ENCODE data around the gene NID1. TPM values are rescaled to one million over a fixed set of nuclear protein-coding genes. Genes with fewer than 3 reads are reported as not detected.
"Not testable (repeated sequence)": the region's sequence is repeated elsewhere in the genome, so short reads cannot be mapped to it uniquely, and the experiment has no call there.

NID1 gene
- total RNA-seq, 1 donor: 68.1 TPM

GRCh38 chr1:235976490-235976889 lies 88.4 kb downstream of the NID1 start:
- no peak for DNase-seq (ENCODE audit: low read depth)
- no peak for TF ChIP-seq CTCF (IDR thresholded peaks at IDR 0.05; ENCODE audit: insufficient read depth, low read length)
- H3K4me3 ChIP-seq (ENCODE audit: low read depth, low read length): no peak overlapping the region

DNA sequence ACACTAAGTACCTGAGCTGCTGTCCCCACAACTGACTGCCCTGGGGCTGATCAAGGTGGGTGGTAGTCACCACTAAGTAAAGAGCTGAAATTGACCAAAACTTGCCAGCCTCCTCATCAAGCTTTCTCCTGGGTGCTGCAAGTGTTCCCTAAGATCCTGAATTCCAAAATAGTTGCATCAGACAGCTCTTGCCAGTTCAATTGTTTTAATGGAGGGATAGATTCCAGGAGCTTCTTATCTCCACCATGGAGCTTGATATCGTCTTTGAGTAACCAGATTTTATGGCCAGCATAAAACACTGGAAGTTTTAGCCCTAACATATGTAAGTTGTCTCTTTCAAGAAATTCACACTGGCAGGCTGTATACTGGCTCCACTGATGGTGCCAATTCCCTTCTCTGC lies 90.3 kb downstream of the NID1 start:
- no peak for TF ChIP-seq CTCF (IDR thresholded peaks at IDR 0.05; ENCODE audit: insufficient read depth, low read length)
- DNase-seq (ENCODE audit: low read depth): peak; percentile 94

DNA sequence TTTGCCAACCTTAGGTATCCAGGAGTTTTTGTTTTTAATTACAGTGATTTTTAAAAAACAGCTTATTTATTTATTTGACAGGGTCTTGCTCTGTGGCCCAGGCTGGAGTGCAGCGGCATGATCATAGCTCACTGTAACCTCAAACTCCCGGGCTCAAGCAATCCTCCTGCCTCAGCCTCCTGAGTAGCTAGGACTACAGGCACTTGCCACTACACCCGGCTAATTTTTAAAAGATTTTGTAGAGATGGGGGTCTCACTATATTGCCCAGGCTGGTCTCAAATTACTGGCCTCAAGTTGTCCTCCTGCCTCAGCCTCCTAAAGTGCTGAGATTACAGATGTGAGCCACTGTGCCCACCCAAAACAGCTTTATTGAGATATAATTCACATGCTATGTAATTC lies 92.2 kb downstream of the NID1 start:
- H3K4me3 ChIP-seq (ENCODE audit: low read depth, low read length); DNase-seq (ENCODE audit: low read depth): not testable (repeated sequence)

More for the DNA sequence above, 90.3 kb downstream of the NID1 start:
- H3K4me3 ChIP-seq (ENCODE audit: low read depth, low read length): no peak overlapping the region

- no peak for TF ChIP-seq CTCF (IDR thresholded peaks at IDR 0.05; ENCODE audit: insufficient read depth, low read length)
- peak overlapping the region; percentile 52 for H3K4me3 ChIP-seq (ENCODE audit: low read depth, low read length)
- peak; percentile 94 for DNase-seq (ENCODE audit: low read depth)
These were observed 92.6 kb downstream of the NID1 start for GRCh38 chr1:235972311-235972689.

DNA sequence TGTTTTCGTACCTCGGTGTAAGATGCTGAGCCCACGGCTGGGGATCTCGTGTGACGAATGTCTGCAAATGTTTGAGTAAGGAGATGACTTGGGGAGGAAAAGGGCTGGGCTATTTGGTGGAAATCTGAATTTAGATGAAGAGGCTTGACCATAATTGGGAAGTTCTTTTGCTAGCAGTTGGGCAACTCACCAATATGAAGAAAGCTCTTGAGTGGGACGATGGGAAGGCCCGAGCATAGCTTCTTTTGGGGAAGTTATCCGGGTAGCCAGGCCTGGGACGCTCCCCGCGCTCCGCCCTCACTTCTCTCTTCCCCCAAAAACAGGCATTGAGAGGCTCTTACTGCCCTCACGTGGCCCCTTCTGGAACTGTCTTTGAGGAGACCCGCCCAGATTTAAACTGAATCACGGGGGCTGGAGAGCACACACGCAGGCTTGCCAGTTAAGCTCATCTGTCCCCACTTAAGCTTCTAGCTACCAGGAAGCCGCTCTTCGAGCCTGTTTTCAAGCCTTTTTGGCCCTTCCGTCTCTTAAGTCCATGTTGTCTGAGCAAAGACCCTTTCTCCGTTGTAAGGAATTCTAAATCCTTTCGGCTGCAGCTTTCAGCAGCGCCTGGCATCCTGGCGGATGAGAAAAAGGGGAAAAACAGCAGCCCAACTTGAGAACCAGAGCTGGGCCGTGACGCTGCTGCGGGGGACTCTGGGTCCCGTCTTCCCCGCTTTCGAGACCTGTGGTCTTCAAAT lies 93.1 kb downstream of the NID1 start:
- peak; percentile 88 for TF ChIP-seq CTCF (IDR thresholded peaks at IDR 0.05; ENCODE audit: insufficient read depth, low read length)

GRCh38 chr1:235971020-235971419 lies 93.9 kb downstream of the NID1 start:
- peak overlapping the region; percentile 32 for H3K4me3 ChIP-seq (ENCODE audit: low read depth, low read length)
- no peak for DNase-seq (ENCODE audit: low read depth)
- no peak for TF ChIP-seq CTCF (IDR thresholded peaks at IDR 0.05; ENCODE audit: insufficient read depth, low read length)

More for the DNA sequence above, 93.1 kb downstream of the NID1 start:
- peak overlapping the region; percentile 52 for H3K4me3 ChIP-seq (ENCODE audit: low read depth, low read length)
- peak; percentile 97 for DNase-seq (ENCODE audit: low read depth)

- DNase-seq (ENCODE audit: low read depth): no peak
- no peak for TF ChIP-seq CTCF (IDR thresholded peaks at IDR 0.05; ENCODE audit: insufficient read depth, low read length)
- H3K4me3 ChIP-seq (ENCODE audit: low read depth, low read length): no peak overlapping the region
These were observed 96.1 kb downstream of the NID1 start for GRCh38 chr1:235968831-235969230.

GRCh38 chr1:235966134-235966533 lies 98.8 kb downstream of the NID1 start:
- not testable (repeated sequence) for DNase-seq (ENCODE audit: low read depth); H3K4me3 ChIP-seq (ENCODE audit: low read depth, low read length)

Data from fibroblast of the aortic adventitia (primary cell).